GM12878 (cell line): ENCODE data around the gene GPR152. TPM values are rescaled to one million over a fixed set of nuclear protein-coding genes. Genes with fewer than 3 reads are reported as not detected.

Experiments used
- BCL11A ChIP-seq: IDR thresholded peaks from 2 replicates; pipeline ENCODE4 v1.6.1; 2011; ENCODE audit warnings: low read depth, low read length
- BHLHE40 ChIP-seq, 2 experiments: fragments of 450-650 bp in 1 of 2; IDR thresholded peaks; 2 replicates each; pipeline ENCODE4 v1.6.1; 2011 to 2017; ENCODE audit warnings: low read depth in 2 of 2, borderline replicate concordance in 1 of 2, improper control_type of control experiment in 1 of 2, low read length in 1 of 2, mild to moderate bottlenecking in 1 of 2
- CREM ChIP-seq: IDR thresholded peaks from 2 replicates; pipeline ENCODE4 v1.6.1; 2014; ENCODE audit warnings: antibody characterized with exemption, low read depth
- EGR1 ChIP-seq, 2 experiments: IDR thresholded peaks; 1 replicate in 1 of 2; 2 replicates in 1 of 2; pipeline ENCODE4 v1.6.1; 2011 to 2012; ENCODE audit warnings: low read depth in 2 of 2, low read length in 2 of 2, borderline replicate concordance in 1 of 2, mild to moderate bottlenecking in 1 of 2, moderate library complexity in 1 of 2
- ELK1 ChIP-seq: IDR thresholded peaks from 2 replicates; pipeline ENCODE4 v1.6.1; 2012; ENCODE audit warnings: low read depth, low read length, improper control_type of control experiment
- HSF1 ChIP-seq: fragments of 150-350 bp; IDR thresholded peaks from 2 replicates; pipeline ENCODE4 v1.6.1; 2014; ENCODE audit warnings: mild to moderate bottlenecking, low read depth, low read length
- MAX ChIP-seq: IDR thresholded peaks from 2 replicates; pipeline ENCODE4 v1.6.1; 2012; ENCODE audit warnings: low read depth, low read length, improper control_type of control experiment
- MXI1 ChIP-seq: fragments of 150-350 bp; IDR thresholded peaks from 2 replicates; pipeline ENCODE4 v1.6.1; 2011; ENCODE audit warnings: low read depth, mild to moderate bottlenecking, inconsistent platforms, low read length, improper control_type of control experiment
- NFXL1 ChIP-seq: fragments of 450-650 bp; IDR thresholded peaks from 2 replicates; pipeline ENCODE4 v1.6.1; 2017; ENCODE audit warnings: antibody characterized with exemption, mild to moderate bottlenecking, borderline replicate concordance
- NR2C2 ChIP-seq: IDR thresholded peaks from 2 replicates; pipeline ENCODE4 v1.6.1; 2011; ENCODE audit warnings: borderline replicate concordance, low read depth; ENCODE audit not compliant: control insufficient read depth, insufficient read length
- PRDM15 ChIP-seq: fragments of 450-650 bp; formaldehyde crosslinking; IDR thresholded peaks from 2 replicates; pipeline ENCODE4 v1.4.0; 2020; ENCODE audit warnings: mild to moderate bottlenecking, moderate library complexity
- SIX5 ChIP-seq: IDR thresholded peaks from 2 replicates; pipeline ENCODE4 v1.6.1; 2011; ENCODE audit warnings: mild to moderate bottlenecking, low read depth, low read length, moderate library complexity; ENCODE audit not compliant: severe bottlenecking
- SMAD1 ChIP-seq: fragments of 450-650 bp; IDR thresholded peaks from 2 replicates; pipeline ENCODE4 v1.6.1; 2018; ENCODE audit warnings: mild to moderate bottlenecking, low read depth; ENCODE audit not compliant: partially characterized antibody
- SMARCA5 ChIP-seq: fragments of 450-650 bp; IDR thresholded peaks from 2 replicates; pipeline ENCODE4 v1.6.1; 2017; ENCODE audit warnings: mild to moderate bottlenecking
- SPI1 ChIP-seq: IDR thresholded peaks from 2 replicates; pipeline ENCODE4 v1.6.1; 2011; ENCODE audit warnings: low read depth, mild to moderate bottlenecking, low read length, moderate library complexity, borderline replicate concordance; ENCODE audit not compliant: insufficient read depth
- SREBF2 ChIP-seq: IDR thresholded peaks from 2 replicates; pipeline ENCODE4 v1.6.1; 2012; ENCODE audit warnings: mild to moderate bottlenecking, low read length
- SRF ChIP-seq, 2 experiments: IDR thresholded peaks; 2 replicates each; pipeline ENCODE4 v1.6.1; 2011; ENCODE audit warnings: low read depth in 2 of 2, low read length in 2 of 2, mild to moderate bottlenecking in 1 of 2, moderate library complexity in 1 of 2
- TCF3 ChIP-seq: IDR thresholded peaks from 2 replicates; pipeline ENCODE4 v1.6.1; 2012; ENCODE audit warnings: low read depth, mild to moderate bottlenecking, low read length, borderline replicate concordance; ENCODE audit not compliant: insufficient read depth
- YY1 ChIP-seq: IDR thresholded peaks from 2 replicates; pipeline ENCODE4 v1.6.1; 2011; ENCODE audit warnings: low read depth, mild to moderate bottlenecking, low read length
- ZBED1 ChIP-seq: IDR thresholded peaks from 2 replicates; pipeline ENCODE4 v1.6.1; 2016; ENCODE audit warnings: borderline replicate concordance
- ZZZ3 ChIP-seq: IDR thresholded peaks from 2 replicates; pipeline ENCODE4 v1.6.1; 2011; ENCODE audit warnings: low read depth; ENCODE audit not compliant: control insufficient read depth, insufficient read length
- polyA plus RNA-seq, 11 experiments: library from polyadenylated mRNA; depleted of rRNA in 4 of 11; unstranded in 6 of 11; stranded (reverse) in 5 of 11; fragments of >200 nt; fragmentation: Nextera tagmentation in 4 of 11; fragmentation: Illumina TruSeq in 1 of 11; extraction: Ambion mirVana in 4 of 11; extraction: Trizol in 1 of 11; gene quantifications; 1 replicate in 1 of 11; 2 replicates in 10 of 11; pipeline versions ENCODE4 v1.2.1 to v1.2.3, GENCODE V29; 2011 to 2016; ENCODE audit warnings: inconsistent platforms in 2 of 11, missing spikeins in 2 of 11, low read depth in 1 of 11
- total RNA-seq, 4 experiments: library from RNA; depleted of rRNA in 3 of 4; stranded (reverse); fragments of >200 nt in 3 of 4; fragmentation: Illumina TruSeq in 1 of 4; extraction: Trizol in 1 of 4; gene quantifications; 2 replicates each; pipeline versions ENCODE4 v1.2.1 to v1.2.3, GENCODE V29; 2013 to 2021

GPR152 gene
- total and polyA plus RNA-seq, 10 of the 15 experiments (the other 5 are each of a cell fraction or from before 2014, with no cell fraction given): not detected

- TF ChIP-seq BCL11A (no peak), MAX (peak; percentile 55; the same call in 1 of the 2 replicates), ZBED1 (no peak), HSF1 (no peak), SMAD1 (no peak), SMARCA5 (no peak), YY1 (0 out of 2 replicates have a peak, but pooled peaks have one; percentile 25), TCF3 (peak; percentile 95), ZZZ3 (no peak), MXI1 (0 out of 2 replicates have a peak, but pooled peaks have one; percentile 41), SREBF2 (no peak), CREM (peak; percentile 12; the same call in 1 of the 2 replicates), SIX5 (no peak), BHLHE40 (IDR thresholded peaks at IDR 0.05; ENCODE audit: borderline replicate concordance in 1 of 2, low read depth in 2 of 2, low read length in 1 of 2) (0 out of 4 replicates have a peak, but pooled peaks of 1 of the 2 experiments have one; percentile 3), NFXL1 (no peak), SPI1 (0 out of 2 replicates have a peak, but pooled peaks have one; percentile 25), EGR1 (IDR thresholded peaks at IDR 0.05; ENCODE audit: borderline replicate concordance in 1 of 2, low read depth in 2 of 2, low read length in 2 of 2) (no peak), ELK1 (no peak), PRDM15 (CRISPR knock-in tag) (no peak), NR2C2 (no peak), SRF (IDR thresholded peaks at IDR 0.05; ENCODE audit: low read depth in 2 of 2, low read length in 2 of 2) (no peak)
Observed at GRCh38 chr11:67409261-67409666, 43.3 kb downstream of the GPR152 start (continued).
